SU-DHL-6 (cell line): ENCODE results near the gene PSORS1C1.

Experiments used
- EZH2phosphoT487 ChIP-seq: fragments of 200-600 bp; sonication (generic), shearing (Covaris generic); conservative IDR thresholded peaks from 2 replicates; pipeline ENCODE4 v1.6.1; 2018; ENCODE audit warnings: mild to moderate bottlenecking, antibody characterized with exemption, low read length, moderate library complexity, mixed read lengths
- TF ChIP-seq, protein P1 (sequence below): fragments of 200-600 bp; sonication (generic); IDR thresholded peaks from one replicate; pipeline ENCODE4 v1.5.1; 2017; ENCODE audit warnings: antibody characterized with exemption, mild to moderate bottlenecking, low read length, moderate library complexity; ENCODE audit not compliant: insufficient read depth, poor library complexity, severe bottlenecking

DNA sequence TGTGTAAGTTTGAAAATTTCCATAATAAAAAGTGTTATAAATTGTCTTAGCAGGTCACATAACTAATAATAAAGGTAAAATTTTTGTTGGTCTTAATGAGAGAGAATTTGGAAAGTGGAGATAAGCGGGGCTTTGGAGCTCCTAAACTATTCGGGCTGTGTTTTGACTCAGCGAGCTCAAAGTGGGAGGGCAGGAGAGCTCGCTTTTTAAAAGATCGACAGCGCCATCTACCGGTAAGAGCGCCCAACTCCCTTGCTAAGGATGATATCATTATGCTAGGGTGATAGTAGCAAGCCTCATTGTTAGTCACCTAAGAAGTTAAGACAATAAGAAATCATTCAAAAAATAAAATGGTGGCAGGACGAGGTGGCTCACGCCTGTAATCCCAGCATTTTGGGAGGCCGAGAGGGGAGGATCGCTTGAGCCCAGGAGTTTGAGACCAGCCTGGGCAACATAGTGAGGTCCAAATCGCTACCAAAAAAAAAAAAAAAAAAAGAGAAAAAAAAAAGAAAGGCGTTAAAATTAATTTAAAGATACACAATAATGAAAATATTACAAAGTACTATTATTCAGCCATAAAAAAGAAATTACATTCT is 27.0 kb upstream of the PSORS1C1 start:
- TF ChIP-seq, protein P1, sequence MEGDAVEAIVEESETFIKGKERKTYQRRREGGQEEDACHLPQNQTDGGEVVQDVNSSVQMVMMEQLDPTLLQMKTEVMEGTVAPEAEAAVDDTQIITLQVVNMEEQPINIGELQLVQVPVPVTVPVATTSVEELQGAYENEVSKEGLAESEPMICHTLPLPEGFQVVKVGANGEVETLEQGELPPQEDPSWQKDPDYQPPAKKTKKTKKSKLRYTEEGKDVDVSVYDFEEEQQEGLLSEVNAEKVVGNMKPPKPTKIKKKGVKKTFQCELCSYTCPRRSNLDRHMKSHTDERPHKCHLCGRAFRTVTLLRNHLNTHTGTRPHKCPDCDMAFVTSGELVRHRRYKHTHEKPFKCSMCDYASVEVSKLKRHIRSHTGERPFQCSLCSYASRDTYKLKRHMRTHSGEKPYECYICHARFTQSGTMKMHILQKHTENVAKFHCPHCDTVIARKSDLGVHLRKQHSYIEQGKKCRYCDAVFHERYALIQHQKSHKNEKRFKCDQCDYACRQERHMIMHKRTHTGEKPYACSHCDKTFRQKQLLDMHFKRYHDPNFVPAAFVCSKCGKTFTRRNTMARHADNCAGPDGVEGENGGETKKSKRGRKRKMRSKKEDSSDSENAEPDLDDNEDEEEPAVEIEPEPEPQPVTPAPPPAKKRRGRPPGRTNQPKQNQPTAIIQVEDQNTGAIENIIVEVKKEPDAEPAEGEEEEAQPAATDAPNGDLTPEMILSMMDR, result peak; percentile 95
- no peak for TF ChIP-seq EZH2phosphoT487
